PC-9 (cell line): ENCODE measurements around the gene TRPM6.

Source experiments
- CTCF ChIP-seq: fragments of 200-600 bp; sonication (generic); conservative IDR thresholded peaks from 2 replicates; pipeline ENCODE4 v1.6.1; 2017; ENCODE audit warnings: mixed run types, antibody characterized with exemption, mild to moderate bottlenecking, moderate library complexity
- EZH2 ChIP-seq: fragments of 200-600 bp; sonication (generic); IDR thresholded peaks from 2 replicates; pipeline ENCODE4 v1.8.0; 2017; ENCODE audit warnings: antibody characterized with exemption, low read depth

- TF ChIP-seq CTCF (peak; percentile 72), EZH2 (no peak)
Observed at GRCh38 chr9:74742792-74743730, 144.7 kb downstream of the TRPM6 start.
